GM12878 (cell line): Measurements from ENCODE around the gene SDCCAG8. TPM values are rescaled to one million over a fixed set of nuclear protein-coding genes. Genes with fewer than 3 reads are reported as not detected.

ENCODE experiments used
- ATAC-seq: fragments of 200-7000 bp; cut with Tn5 transposase; 3 replicates; pipeline ENCODE4 v1.9.1; 2020; ENCODE audit warnings: mild to moderate bottlenecking, moderate library complexity
- BruUV-seq: library from RNA; stranded (reverse); fragments of 400-500 nt; replicated peaks from 2 replicates; lab custom pipeline; 2021; lab: Mats Ljungman, UMichigan
- CTCF ChIA-PET: fragments of 300-600 bp; sonication (Branson Sonifier 250); formaldehyde crosslinking; extraction: SDS; loops from one replicate; lab custom pipeline; 2021; ENCODE audit warnings: inconsistent platforms; lab: Yijun Ruan, JAX
- POLR2A ChIA-PET: fragments of 350-600 bp; formaldehyde crosslinking; extraction: SDS; loops from one replicate; lab custom pipeline; 2021; ENCODE audit warnings: inconsistent platforms; lab: Charles Lee
- RAD21 ChIA-PET: fragments of 300-600 bp; sonication (Branson Sonifier 250); formaldehyde crosslinking; loops from one replicate; lab custom pipeline; 2023; ENCODE audit warnings: antibody characterized with exemption; ENCODE audit not compliant: unreplicated experiment; lab: Charles Lee
- SMC1A ChIA-PET: fragments of 300-600 bp; sonication (Branson Sonifier 250); formaldehyde crosslinking; loops from one replicate; lab custom pipeline; 2023; ENCODE audit not compliant: unreplicated experiment, uncharacterized antibody; lab: Charles Lee
- DNase-seq: peaks from one replicate; pipeline ENCODE4 v3.0.0-alpha.2; 2011; ENCODE audit warnings: low read depth, low spot score
- FAIRE-seq: peaks from 3 replicates; lab custom pipeline; 2011; peaks lifted over from hg19 to GRCh38; lab: Jason Lieb, UNC
- H2AFZ ChIP-seq: 2 replicates; pipeline ENCODE4 v1.6.0; 2011; ENCODE audit warnings: low read depth, low read length, control low read depth; ENCODE audit not compliant: control insufficient read depth
- H3K27ac ChIP-seq: 2 replicates; pipeline ENCODE4 v1.5.1; 2011; ENCODE audit warnings: control low read depth; ENCODE audit not compliant: control insufficient read depth, insufficient read depth
- H3K27me3 ChIP-seq, 2 experiments: replicated peaks in 1 of 2; 2 replicates each; pipeline versions ENCODE4 v1.6.0 to v1.6.1; 2011; ENCODE audit warnings: low read length in 1 of 2; ENCODE audit not compliant: control insufficient read depth in 2 of 2, insufficient read depth in 2 of 2
- H3K36me3 ChIP-seq, 2 experiments: 2 replicates each; pipeline ENCODE4 v1.5.1; 2011; ENCODE audit warnings: low read length in 1 of 2; ENCODE audit not compliant: control insufficient read depth in 2 of 2, insufficient read depth in 2 of 2
- H3K4me1 ChIP-seq: 2 replicates; pipeline ENCODE4 v1.6.1; 2011; ENCODE audit warnings: mild to moderate bottlenecking, low read length, moderate library complexity, mixed read lengths; ENCODE audit not compliant: control insufficient read depth, insufficient read depth
- H3K4me2 ChIP-seq: 2 replicates; pipeline ENCODE4 v1.6.0; 2011; ENCODE audit warnings: control low read depth; ENCODE audit not compliant: control insufficient read depth, insufficient read depth
- H3K4me3 ChIP-seq: fragments of 200-600 bp; sonication (generic); 2 replicates; pipeline ENCODE4 v1.5.1; 2016
- H3K79me2 ChIP-seq: 2 replicates; pipeline ENCODE4 v1.6.0; 2011; ENCODE audit warnings: low read length; ENCODE audit not compliant: control insufficient read depth, insufficient read depth
- H3K9ac ChIP-seq: 2 replicates; pipeline ENCODE4 v1.8.0; 2011; ENCODE audit warnings: low read length, control low read depth, mixed read lengths; ENCODE audit not compliant: control insufficient read depth, insufficient read depth
- H3K9me3 ChIP-seq: replicated peaks from 3 replicates; pipeline ENCODE4 v1.5.1; 2011; ENCODE audit warnings: mild to moderate bottlenecking, low read length; ENCODE audit not compliant: control insufficient read depth, insufficient read depth
- H4K20me1 ChIP-seq: 2 replicates; pipeline ENCODE4 v1.6.0; 2011; ENCODE audit not compliant: control insufficient read depth, insufficient read depth
- ATF7 ChIP-seq: fragments of 450-650 bp; IDR thresholded peaks from 2 replicates; pipeline ENCODE4 v1.6.1; 2016; ENCODE audit warnings: low read depth, mild to moderate bottlenecking
- CREB1 ChIP-seq: IDR thresholded peaks from 2 replicates; pipeline ENCODE4 v1.6.1; 2012; ENCODE audit warnings: low read depth, mild to moderate bottlenecking, inconsistent platforms
- FOS ChIP-seq: IDR thresholded peaks from 3 replicates; pipeline ENCODE4 v1.6.1; 2011; ENCODE audit warnings: borderline replicate concordance; ENCODE audit not compliant: insufficient read length; ENCODE audit errors: extremely low read depth
- FOXM1 ChIP-seq: IDR thresholded peaks from 2 replicates; pipeline ENCODE4 v1.6.1; 2012; ENCODE audit warnings: low read depth, mild to moderate bottlenecking, inconsistent platforms, low read length, moderate library complexity
- GABPA ChIP-seq: IDR thresholded peaks from 2 replicates; pipeline ENCODE4 v1.6.1; 2014; ENCODE audit warnings: antibody characterized with exemption, low read depth, mild to moderate bottlenecking, inconsistent platforms
- PAX5 ChIP-seq: IDR thresholded peaks from 2 replicates; pipeline ENCODE4 v1.6.1; 2011; ENCODE audit warnings: low read depth, low read length, borderline replicate concordance
- POLR2AphosphoS5 ChIP-seq: IDR thresholded peaks from 2 replicates; pipeline ENCODE4 v1.6.1; 2011; ENCODE audit warnings: mild to moderate bottlenecking, low read length, inconsistent platforms
- ZBTB11 ChIP-seq: fragments of 450-650 bp; formaldehyde crosslinking; IDR thresholded peaks from 2 replicates; pipeline ENCODE4 v1.5.0; 2022; ENCODE audit warnings: mild to moderate bottlenecking, missing genetic modification characterization
- WGBS: methylation state at CpG from one replicate; pipeline ENCODE4 v1.1.6; 2016; ENCODE audit warnings: low lambda C conversion rate; ENCODE audit not compliant: insufficient replicate concordance, insufficient coverage; ENCODE audit errors: missing lambda C conversion rate; 5-methylcytosine and 5-hydroxymethylcytosine counted together
- in situ Hi-C: fragments of 300-500 bp; cut with MboI; formaldehyde crosslinking; loops from 9 replicates; pipeline ENCODE4 v1.14.3; 2018; ENCODE audit warnings: mixed read lengths
- intact Hi-C: fragments of 100-400 bp; cut with micrococcal nuclease; formaldehyde crosslinking; loops from one replicate; pipeline ENCODE4 v1.14.2; 2022; ENCODE audit not compliant: unreplicated experiment
- polyA plus RNA-seq, 11 experiments: library from polyadenylated mRNA; depleted of rRNA in 4 of 11; unstranded in 6 of 11; stranded (reverse) in 5 of 11; fragments of >200 nt; fragmentation: Nextera tagmentation in 4 of 11; fragmentation: Illumina TruSeq in 1 of 11; extraction: Ambion mirVana in 4 of 11; extraction: Trizol in 1 of 11; gene quantifications; 1 replicate in 1 of 11; 2 replicates in 10 of 11; pipeline versions ENCODE4 v1.2.1 to v1.2.3, GENCODE V29; 2011 to 2016; ENCODE audit warnings: inconsistent platforms in 2 of 11, missing spikeins in 2 of 11, low read depth in 1 of 11
- total RNA-seq, 4 experiments: library from RNA; depleted of rRNA in 3 of 4; stranded (reverse); fragments of >200 nt in 3 of 4; fragmentation: Illumina TruSeq in 1 of 4; extraction: Trizol in 1 of 4; gene quantifications; 2 replicates each; pipeline versions ENCODE4 v1.2.1 to v1.2.3, GENCODE V29; 2013 to 2021

SDCCAG8 gene
- total and polyA plus RNA-seq, 10 of the 15 experiments (the other 5 are each of a cell fraction or from before 2014, with no cell fraction given): 15.0 to 25.6 (median 20.6) TPM

GRCh38 chr1:243335292-243335691, 79.5 kb downstream of the SDCCAG8 start:
- Histone ChIP-seq H4K20me1 (no peaks in the 10 kb centered on the region), H3K36me3 (peaks cover 0 to 13% of the 10 kb centered on the region in 2 experiments; a peak in 1 of 4 replicates), H3K4me2 (no peak overlapping the region), H3K4me3 (no peak overlapping the region), H3K4me1 (no peaks in the 10 kb centered on the region), H2AFZ (no peak overlapping the region), H3K9me3 (no peaks in the 10 kb centered on the region; the same call in 2 of the 3 replicates), H3K27me3 (no peaks in the 10 kb centered on the region), H3K27ac (no peak overlapping the region), H3K9ac (no peak overlapping the region), H3K79me2 (no peaks in the 10 kb centered on the region)
- ChIA-PET POLR2A (no interaction called here), RAD21 (no interaction called here), CTCF (interaction anchor here (1.1 to 1.9 kb wide), 2 partner anchors 9 kb away, joined by 4 to 6 read pairs; no protein-coding TSS in a partner anchor), SMC1A (interaction anchor here (0.6 to 1.2 kb wide), 2 partner anchors 13 to 28 kb away, joined by 3 read pairs; no protein-coding TSS in a partner anchor)
- in situ Hi-C loops: no loop called here
- DNase-seq: no peak
- TF ChIP-seq FOXM1 (no peak), FOS (no peak), GABPA (no peak), PAX5 (no peak), POLR2AphosphoS5 (no peak), ZBTB11 (CRISPR knock-in tag) (no peak), CREB1 (no peak), ATF7 (no peak)
- no peak for FAIRE-seq
- no peak for ATAC-seq
- WGBS: 100% methylated on average over 3 of the region's 3 CpGs
- intact Hi-C loops: no loop called here
- no TSS peak for BruUV-seq
